Posterior cingulate gyrus (tissue), 11 donors: ENCODE data around the gene CXXC5.
A peak's percentile ranks its signal among the peaks of the same experiment; 100 is the strongest.
"Not testable (repeated sequence)": the region's sequence is repeated elsewhere in the genome, so short reads cannot be mapped to it uniquely, and the experiment has no call there.

Experiments
- DNase-seq, 10 donors: peaks; one replicate each; pipeline versions ENCODE4 v3.0.0 to v3.0.0-alpha.2; 2020 to 2021; ENCODE audit warnings: mixed read lengths in 3 of 10
- intact Hi-C: fragments of 100-400 bp; cut with DNase I; formaldehyde crosslinking; loops from one replicate; pipeline ENCODE4 v1.15.1; 2023

Gene CXXC5

GRCh38 chr5:139704748-139705147, 56.6 kb downstream of the CXXC5 start:
- intact Hi-C loops = no loop called here
- DNase-seq = no peak

- no peak for DNase-seq
- intact Hi-C loops = no loop called here
These were observed 57.0 kb downstream of the CXXC5 start for GRCh38 chr5:139705191-139705590.

GRCh38 chr5:139705655-139706587, 57.8 kb downstream of the CXXC5 start:
- intact Hi-C loops = no loop called here
- DNase-seq = peak in 1 of 10 donors; percentile 71

- no peak for DNase-seq
- intact Hi-C loops = no loop called here
These were observed 59.4 kb downstream of the CXXC5 start for GRCh38 chr5:139707445-139708003.

GRCh38 chr5:139708434-139708861, 60.3 kb downstream of the CXXC5 start:
- DNase-seq = no peak
- intact Hi-C loops = no loop called here

GRCh38 chr5:139708877-139709581, 60.9 kb downstream of the CXXC5 start:
- intact Hi-C loops = no loop called here
- DNase-seq = peak in 8 of 10 donors; percentile 48 to 95 (median 64)

- no peak for DNase-seq
- intact Hi-C loops = loop anchor here (5.0 kb wide), 1 partner anchor 38 kb away; no protein-coding TSS in a partner anchor
These were observed 61.6 kb downstream of the CXXC5 start for GRCh38 chr5:139709582-139710318.

- intact Hi-C loops = loop anchor here (5.0 kb wide), 1 partner anchor 37 kb away; no protein-coding TSS in a partner anchor
- peak in 7 of 10 donors; percentile 32 to 92 (median 65) for DNase-seq
These were observed 62.3 kb downstream of the CXXC5 start for GRCh38 chr5:139710319-139711066.

GRCh38 chr5:139711067-139711905, 63.1 kb downstream of the CXXC5 start:
- intact Hi-C loops = loop anchor here (5.0 kb wide), 1 partner anchor 36 kb away; no protein-coding TSS in a partner anchor
- peak in 8 of 10 donors; percentile 57 to 95 (median 70) for DNase-seq

- intact Hi-C loops = loop anchor here (5.0 kb wide), 1 partner anchor 35 kb away; no protein-coding TSS in a partner anchor
- DNase-seq = peak; percentile 57 to 95 (median 65)
These were observed 63.7 kb downstream of the CXXC5 start for GRCh38 chr5:139711906-139712224.

GRCh38 chr5:139712412-139712811, 64.3 kb downstream of the CXXC5 start:
- intact Hi-C loops = loop anchor here (5.0 kb wide), 1 partner anchor 35 kb away; no protein-coding TSS in a partner anchor
- no peak for DNase-seq

- not testable (repeated sequence) for DNase-seq
- intact Hi-C loops = loop anchor here (5.0 kb wide), 1 partner anchor 33 kb away; no protein-coding TSS in a partner anchor
These were observed 65.7 kb downstream of the CXXC5 start for GRCh38 chr5:139713898-139714297.

GRCh38 chr5:139717221-139717620, 69.1 kb downstream of the CXXC5 start:
- intact Hi-C loops = no loop called here
- DNase-seq = no peak

GRCh38 chr5:139718403-139718802, 70.3 kb downstream of the CXXC5 start:
- intact Hi-C loops, DNase-seq: not testable (repeated sequence)

GRCh38 chr5:139719970-139720369, 71.8 kb downstream of the CXXC5 start:
- DNase-seq, intact Hi-C loops: not testable (repeated sequence)

- DNase-seq = no peak
- intact Hi-C loops = no loop called here
These were observed 75.9 kb downstream of the CXXC5 start for GRCh38 chr5:139723986-139724587.

GRCh38 chr5:139725073-139725830, 77.1 kb downstream of the CXXC5 start:
- intact Hi-C loops = no loop called here
- peak in 5 of 10 donors; percentile 57 to 94 (median 72) for DNase-seq
